ACC112 (cell line): ENCODE measurements around the gene PPP1R1C.
A peak's percentile ranks its signal among the peaks of the same experiment; 100 is the strongest.

Source experiments
- H2AFZ ChIP-seq: fragments of 200-600 bp; sonication (generic); one replicate; pipeline ENCODE4 v1.6.0; 2017; ENCODE audit warnings: antibody characterized with exemption, low read length; ENCODE audit not compliant: unreplicated experiment
- H3K27ac ChIP-seq: fragments of 200-600 bp; sonication (generic); 2 replicates; pipeline ENCODE4 v1.5.1; 2014; ENCODE audit warnings: low read depth, mild to moderate bottlenecking, antibody characterized with exemption, low read length, moderate library complexity
- H3K27me3 ChIP-seq: fragments of 200-600 bp; sonication (generic); 2 replicates; pipeline ENCODE4 v1.6.1; 2014; ENCODE audit warnings: mild to moderate bottlenecking, antibody characterized with exemption, low read length, moderate library complexity, mixed read lengths; ENCODE audit not compliant: insufficient read depth
- H3K36me3 ChIP-seq: fragments of 200-600 bp; sonication (generic); 2 replicates; pipeline ENCODE4 v1.6.1; 2016; ENCODE audit warnings: mild to moderate bottlenecking, antibody characterized with exemption, low read length, moderate library complexity, mixed read lengths; ENCODE audit not compliant: insufficient read depth
- H3K4me1 ChIP-seq: fragments of 200-600 bp; sonication (generic); one replicate; pipeline ENCODE4 v1.6.1; 2016; ENCODE audit warnings: low read length, mixed read lengths; ENCODE audit not compliant: insufficient read depth, unreplicated experiment, control insufficient read depth
- H3K4me3 ChIP-seq: fragments of 200-600 bp; sonication (generic); 2 replicates; pipeline ENCODE4 v1.5.1; 2014; ENCODE audit warnings: mild to moderate bottlenecking, low read depth, low read length
- H3K79me2 ChIP-seq: fragments of 200-600 bp; sonication (generic); one replicate; pipeline ENCODE4 v1.6.0; 2016; ENCODE audit warnings: low read length; ENCODE audit not compliant: control insufficient read depth, unreplicated experiment, insufficient read depth

The PPP1R1C gene

DNA sequence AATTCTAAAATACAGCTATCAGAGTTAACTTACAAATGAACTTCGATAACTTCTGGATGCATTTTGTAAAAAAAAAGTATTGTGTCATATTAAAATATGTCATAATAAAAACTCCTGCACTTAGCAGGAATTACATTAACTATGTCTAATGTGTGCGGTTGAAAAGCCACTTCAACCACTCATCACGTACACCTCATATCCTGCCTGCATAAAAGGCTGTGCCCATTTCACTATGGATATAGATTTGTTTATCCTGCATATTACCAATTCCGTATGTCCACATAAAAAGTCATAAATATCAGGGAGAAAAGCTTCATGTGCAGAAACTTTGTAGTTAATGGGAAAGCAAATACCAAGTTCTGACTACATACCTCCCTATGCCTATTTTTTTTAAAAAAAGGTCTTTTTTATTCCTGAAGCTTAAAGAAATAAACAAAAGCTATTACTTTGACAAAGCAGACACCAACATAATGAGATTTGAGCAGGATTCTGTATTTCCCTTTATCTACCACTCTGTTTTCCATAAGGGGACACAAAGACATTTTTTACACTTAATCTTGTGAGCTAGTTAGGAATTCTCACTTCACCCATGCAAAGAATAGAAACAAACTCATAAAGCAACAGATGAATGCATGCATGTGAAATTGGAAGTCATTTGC, 96.1 kb downstream of the PPP1R1C start:
- H2AFZ ChIP-seq, result no peak overlapping the region
- no peak overlapping the region for H3K4me3 ChIP-seq
- no peaks in the 10 kb centered on the region for H3K36me3 ChIP-seq
- H3K27ac ChIP-seq, result no peak overlapping the region
- no peaks in the 10 kb centered on the region for H3K79me2 ChIP-seq
- peaks cover 8% of the 10 kb centered on the region for H3K4me1 ChIP-seq
- no peaks in the 10 kb centered on the region for H3K27me3 ChIP-seq

- Histone ChIP-seq H3K27ac (no peak overlapping the region), H2AFZ (no peak overlapping the region), H3K27me3 (no peaks in the 10 kb centered on the region), H3K36me3 (no peaks in the 10 kb centered on the region), H3K4me3 (no peak overlapping the region), H3K79me2 (no peaks in the 10 kb centered on the region), H3K4me1 (no peaks in the 10 kb centered on the region)
Measured at GRCh38 chr2:182088681-182089320, 103.1 kb downstream of the PPP1R1C start.

DNA sequence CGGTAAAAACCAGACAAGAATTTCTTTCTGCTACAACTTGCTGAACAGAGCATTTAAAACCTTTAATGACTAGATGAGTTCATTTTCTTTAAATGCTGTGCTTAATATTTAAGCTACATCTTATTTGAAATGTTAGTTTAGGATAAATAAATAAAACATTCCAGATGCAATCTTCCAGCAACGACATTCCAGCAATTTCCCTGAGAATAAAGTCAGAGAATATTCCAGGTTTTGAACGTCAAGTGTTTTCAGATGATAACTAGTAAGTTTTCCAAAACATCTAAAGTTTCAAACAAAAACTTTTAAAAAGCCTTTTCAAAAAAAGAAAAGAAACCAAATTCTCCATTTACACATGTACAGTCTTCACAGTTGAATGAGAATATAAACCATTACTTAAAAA, 104.8 kb downstream of the PPP1R1C start:
- H3K36me3 ChIP-seq, result no peaks in the 10 kb centered on the region
- no peak overlapping the region for H2AFZ ChIP-seq
- no peaks in the 10 kb centered on the region for H3K79me2 ChIP-seq
- no peak overlapping the region for H3K27ac ChIP-seq
- no peaks in the 10 kb centered on the region for H3K27me3 ChIP-seq
- no peaks in the 10 kb centered on the region for H3K4me1 ChIP-seq
- no peak overlapping the region for H3K4me3 ChIP-seq

GRCh38 chr2:182097571-182098164, 112.0 kb downstream of the PPP1R1C start:
- Histone ChIP-seq H3K27ac (no peak overlapping the region), H3K4me3 (no peak overlapping the region), H3K4me1 (no peaks in the 10 kb centered on the region), H3K36me3 (no peaks in the 10 kb centered on the region), H3K79me2 (no peaks in the 10 kb centered on the region), H3K27me3 (no peaks in the 10 kb centered on the region), H2AFZ (no peak overlapping the region)

DNA sequence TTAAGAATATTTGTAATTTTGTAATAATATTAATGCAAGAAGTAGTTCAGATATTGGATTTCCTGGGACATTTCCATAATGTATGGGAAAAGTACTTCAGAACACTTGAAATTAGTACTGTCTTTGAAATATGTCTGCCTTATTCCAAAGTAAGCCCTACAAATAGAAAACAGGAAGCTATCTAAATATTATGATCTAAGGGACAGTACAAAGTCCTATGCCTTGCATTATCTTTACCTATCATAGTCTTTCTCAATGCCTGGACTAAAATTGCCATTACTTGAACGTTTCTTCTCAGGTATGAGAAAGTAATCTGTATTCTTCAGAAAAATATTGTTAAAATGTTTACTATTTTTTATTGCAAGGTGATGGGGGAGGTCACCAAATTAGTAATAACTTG, 113.0 kb downstream of the PPP1R1C start:
- Histone ChIP-seq H3K36me3 (no peaks in the 10 kb centered on the region), H2AFZ (no peak overlapping the region), H3K4me1 (no peaks in the 10 kb centered on the region), H3K27ac (no peak overlapping the region), H3K79me2 (no peaks in the 10 kb centered on the region), H3K27me3 (no peaks in the 10 kb centered on the region), H3K4me3 (no peak overlapping the region)

DNA sequence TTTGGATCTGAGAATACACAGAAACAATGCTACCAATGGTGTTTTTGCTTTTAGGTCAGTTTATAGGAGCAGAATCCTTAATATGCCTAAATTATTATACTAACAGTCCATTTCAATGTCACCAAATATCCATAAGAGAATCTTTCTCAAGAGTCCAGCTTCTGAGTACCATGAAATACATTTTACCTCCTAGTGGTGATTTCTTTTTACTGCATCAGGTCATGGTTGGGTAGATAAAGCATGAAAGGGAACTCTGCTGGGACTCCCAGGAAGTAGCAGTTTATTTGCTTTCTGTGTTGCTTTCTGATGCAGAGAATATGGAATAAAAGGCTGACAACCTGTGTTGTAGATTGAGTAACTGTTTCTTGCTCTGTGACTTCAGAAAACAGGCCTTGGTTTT, 115.6 kb downstream of the PPP1R1C start:
- H3K79me2 ChIP-seq, result no peaks in the 10 kb centered on the region
- H2AFZ ChIP-seq, result no peak overlapping the region
- H3K4me1 ChIP-seq, result no peaks in the 10 kb centered on the region
- no peaks in the 10 kb centered on the region for H3K36me3 ChIP-seq
- no peak overlapping the region for H3K27ac ChIP-seq
- no peaks in the 10 kb centered on the region for H3K27me3 ChIP-seq
- no peak overlapping the region for H3K4me3 ChIP-seq

DNA sequence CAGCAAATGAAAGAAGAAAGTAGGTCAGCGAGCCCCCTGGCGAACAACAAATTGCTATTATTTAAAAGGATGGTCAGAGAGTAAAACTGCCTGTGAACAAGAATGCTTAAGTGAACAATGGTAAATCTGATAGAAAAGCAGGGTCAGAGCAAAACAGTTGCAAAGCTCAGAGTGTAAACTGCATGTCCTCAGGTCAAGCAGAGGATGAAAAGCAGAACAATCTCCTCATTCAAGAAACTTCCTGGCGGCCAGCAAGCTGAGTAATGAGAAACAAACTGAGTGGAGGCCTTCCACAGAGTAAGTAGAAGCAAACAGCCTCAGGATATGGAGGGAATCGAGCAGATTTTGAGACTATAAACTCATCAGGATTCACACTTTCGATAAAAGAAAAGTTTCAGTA, 117.9 kb downstream of the PPP1R1C start:
- Histone ChIP-seq H2AFZ (peak overlapping the region; percentile 75), H3K36me3 (no peaks in the 10 kb centered on the region), H3K27me3 (no peaks in the 10 kb centered on the region), H3K79me2 (no peaks in the 10 kb centered on the region), H3K27ac (no peak overlapping the region), H3K4me3 (no peak overlapping the region), H3K4me1 (no peaks in the 10 kb centered on the region)

GRCh38 chr2:182110347-182110746, 124.7 kb downstream of the PPP1R1C start:
- H2AFZ ChIP-seq, result no peak overlapping the region
- no peaks in the 10 kb centered on the region for H3K4me1 ChIP-seq
- H3K36me3 ChIP-seq, result no peaks in the 10 kb centered on the region
- H3K27me3 ChIP-seq, result peaks cover 5% of the 10 kb centered on the region
- no peaks in the 10 kb centered on the region for H3K79me2 ChIP-seq
- H3K27ac ChIP-seq, result no peak overlapping the region
- no peak overlapping the region for H3K4me3 ChIP-seq

GRCh38 chr2:182113334-182113733, 127.7 kb downstream of the PPP1R1C start:
- Histone ChIP-seq H2AFZ (no peak overlapping the region), H3K4me1 (no peaks in the 10 kb centered on the region), H3K27me3 (peaks cover 5% of the 10 kb centered on the region), H3K27ac (no peak overlapping the region), H3K36me3 (no peaks in the 10 kb centered on the region), H3K4me3 (no peak overlapping the region), H3K79me2 (no peaks in the 10 kb centered on the region)

- H3K4me3 ChIP-seq, result no peak overlapping the region
- no peaks in the 10 kb centered on the region for H3K27me3 ChIP-seq
- no peaks in the 10 kb centered on the region for H3K4me1 ChIP-seq
- no peak overlapping the region for H3K27ac ChIP-seq
- H3K36me3 ChIP-seq, result no peaks in the 10 kb centered on the region
- H3K79me2 ChIP-seq, result no peaks in the 10 kb centered on the region
- no peak overlapping the region for H2AFZ ChIP-seq
Measured at GRCh38 chr2:182115258-182115657, 129.6 kb downstream of the PPP1R1C start.

GRCh38 chr2:182116774-182117173, 131.1 kb downstream of the PPP1R1C start:
- no peaks in the 10 kb centered on the region for H3K4me1 ChIP-seq
- no peaks in the 10 kb centered on the region for H3K36me3 ChIP-seq
- no peak overlapping the region for H2AFZ ChIP-seq
- no peaks in the 10 kb centered on the region for H3K79me2 ChIP-seq
- no peak overlapping the region for H3K4me3 ChIP-seq
- H3K27ac ChIP-seq, result no peak overlapping the region
- H3K27me3 ChIP-seq, result no peaks in the 10 kb centered on the region
